MCF 10A (cell line): ENCODE measurements around the gene LPGAT1. TPM values are rescaled to one million over a fixed set of nuclear protein-coding genes. Genes with fewer than 3 reads are reported as not detected.

Experiments
- BruUV-seq: library from RNA; stranded (reverse); fragments of 400-500 nt; replicated peaks from 2 replicates; lab custom pipeline; 2021; lab: Mats Ljungman, UMichigan
- CTCF ChIA-PET: fragments of 300-600 bp; sonication (Branson Sonifier 250); formaldehyde crosslinking; extraction: SDS; loops from one replicate; lab custom pipeline; 2021; ENCODE audit warnings: antibody characterized with exemption, inconsistent platforms; lab: Yijun Ruan, JAX
- POLR2A ChIA-PET: fragments of 300-600, 350-650 bp; sonication (Branson Sonifier 250); formaldehyde crosslinking; extraction: SDS; loops from one replicate; lab custom pipeline; 2020; ENCODE audit warnings: antibody characterized with exemption, inconsistent platforms; lab: Yijun Ruan, JAX
- DNase-seq: peaks from one replicate; pipeline ENCODE4 v3.0.0-alpha.2; 2018; ENCODE audit not compliant: unreplicated experiment
- H3K27ac Mint-ChIP-seq: one replicate; pipeline ENCODE4 v1.8.0; 2022; ENCODE audit warnings: mild to moderate bottlenecking, low read depth, mixed read lengths; ENCODE audit not compliant: unreplicated experiment
- H3K27me3 Mint-ChIP-seq: one replicate; pipeline ENCODE4 v1.8.0; 2022; ENCODE audit warnings: mixed read lengths; ENCODE audit not compliant: insufficient read depth, unreplicated experiment
- H3K36me3 Mint-ChIP-seq: one replicate; pipeline ENCODE4 v1.8.0; 2022; ENCODE audit warnings: mild to moderate bottlenecking, moderate library complexity, mixed read lengths; ENCODE audit not compliant: insufficient read depth, unreplicated experiment
- H3K4me1 Mint-ChIP-seq: one replicate; pipeline ENCODE4 v1.8.0; 2022; ENCODE audit warnings: mixed read lengths; ENCODE audit not compliant: insufficient read depth, unreplicated experiment
- H3K4me3 Mint-ChIP-seq: one replicate; pipeline ENCODE4 v1.8.0; 2022; ENCODE audit warnings: mild to moderate bottlenecking, moderate library complexity, mixed read lengths; ENCODE audit not compliant: unreplicated experiment
- H3K9me3 Mint-ChIP-seq: one replicate; pipeline ENCODE4 v1.8.0; 2022; ENCODE audit warnings: mixed read lengths; ENCODE audit not compliant: unreplicated experiment
- CTCF ChIP-seq: fragments of 200-600 bp; IDR thresholded peaks from one replicate; pipeline ENCODE4 v1.8.0; 2022; ENCODE audit warnings: antibody characterized with exemption, mild to moderate bottlenecking; ENCODE audit not compliant: unreplicated experiment
- intact Hi-C: fragments of 100-400 bp; cut with micrococcal nuclease; formaldehyde crosslinking; loops from 2 replicates; pipeline ENCODE4 v1.14.1; 2022
- total RNA-seq: library from RNA; stranded (reverse); gene quantifications from 2 replicates; pipeline ENCODE4 v1.2.3, GENCODE V29; 2022

Gene LPGAT1
- total RNA-seq, 1 experiment from 2014 or later = 76.2 TPM

DNA sequence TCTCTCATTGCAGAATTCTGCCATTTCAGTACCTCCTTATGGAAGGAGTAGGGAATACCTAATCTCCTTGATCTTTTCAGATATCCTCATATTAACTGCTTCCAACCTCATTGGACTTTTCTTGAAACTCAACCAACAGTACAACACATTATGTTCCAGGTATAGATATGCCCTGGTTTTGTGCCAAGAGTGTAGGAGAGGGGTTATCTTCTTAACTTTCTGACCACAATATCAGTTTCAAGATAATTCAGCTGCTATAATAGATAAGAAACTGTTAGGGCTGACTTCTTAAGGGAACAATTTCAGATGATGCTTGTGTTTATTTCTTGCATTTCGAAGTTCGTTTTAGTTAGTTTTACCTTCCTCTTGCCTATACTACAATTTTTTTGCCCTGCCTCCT is 2.1 kb upstream of the LPGAT1 start:
- Mint-ChIP-seq H3K27ac (no peak overlapping the region), H3K4me3 (no peak overlapping the region), H3K27me3 (no peaks in the 10 kb centered on the region), H3K36me3 (no peaks in the 10 kb centered on the region), H3K4me1 (peaks cover 23% of the 10 kb centered on the region), H3K9me3 (no peaks in the 10 kb centered on the region)
- ChIA-PET POLR2A (interaction anchor here (1.3 kb wide), 1 partner anchor 96 kb away, joined by 3 read pairs; no protein-coding TSS in a partner anchor), CTCF (interaction anchor here (2.3 to 9.9 kb wide), 3 partner anchors 112 to 152 kb away, joined by 9 to 91 read pairs (median 20); no protein-coding TSS in a partner anchor)
- TF ChIP-seq CTCF = no peak
- no peak for DNase-seq
- no TSS peak for BruUV-seq
- intact Hi-C loops = loop anchor here (5.0 kb wide), 3 partner anchors 95 to 455 kb away; partner anchors contain the start of gene PPP2R5A

DNA sequence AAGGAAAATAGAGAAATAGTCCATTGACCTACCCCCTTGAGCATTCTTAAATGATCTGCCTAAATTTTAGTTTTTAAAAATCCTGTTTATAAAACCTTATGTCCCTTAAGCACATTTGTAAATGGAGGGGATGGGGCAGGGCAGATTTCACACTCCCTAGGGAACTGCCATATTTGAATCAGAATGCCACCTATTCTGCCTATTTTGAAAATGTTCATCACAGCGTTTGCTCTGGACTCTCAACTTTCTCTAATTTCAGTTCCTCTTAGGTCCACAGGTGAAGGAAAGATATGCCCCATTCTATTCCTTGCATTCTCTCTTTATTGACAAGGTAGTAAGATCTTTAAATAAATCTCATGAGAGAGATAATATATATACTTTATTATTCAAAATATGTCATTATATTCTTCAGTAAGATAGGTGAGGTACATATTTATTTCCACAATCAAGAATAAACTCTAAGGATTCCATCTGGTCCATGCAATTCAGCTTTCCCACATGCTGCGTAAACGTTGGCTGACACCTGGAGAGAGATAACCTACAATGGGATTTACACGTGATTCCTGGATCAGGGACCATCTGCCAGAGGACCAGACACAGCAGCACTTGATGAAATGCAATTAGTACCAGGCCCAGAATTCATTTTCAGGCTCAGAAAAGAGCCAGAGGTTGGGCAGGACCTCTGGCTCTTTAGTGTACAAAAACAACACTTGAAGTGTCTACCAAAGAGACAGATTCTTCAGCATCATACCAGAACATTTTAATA is 1.2 kb upstream of the LPGAT1 start:
- no peak overlapping the region for H3K4me3 Mint-ChIP-seq
- TSS peak; percentile 30 for BruUV-seq
- no peak for TF ChIP-seq CTCF
- H3K27ac Mint-ChIP-seq = no peak overlapping the region
- DNase-seq = no peak
- intact Hi-C loops = loop anchor here (1.0 to 5.0 kb wide), 4 partner anchors 96 to 456 kb away; partner anchors contain the start of genes DTL, INTS7 and PPP2R5A
- no peaks in the 10 kb centered on the region for H3K36me3 Mint-ChIP-seq
- CTCF ChIA-PET = interaction anchor here (0.6 to 9.9 kb wide), 17 partner anchors 9 to 161 kb away, joined by 3 to 91 read pairs (median 4); no protein-coding TSS in a partner anchor
- H3K27me3 Mint-ChIP-seq = no peaks in the 10 kb centered on the region
- no peaks in the 10 kb centered on the region for H3K9me3 Mint-ChIP-seq
- H3K4me1 Mint-ChIP-seq = peaks cover 32% of the 10 kb centered on the region
- POLR2A ChIA-PET = interaction anchor here (0.5 to 1.3 kb wide), 5 partner anchors 9 to 188 kb away, joined by 3 to 9 read pairs (median 4); no protein-coding TSS in a partner anchor

GRCh38 chr1:211830055-211830327 is 572 bp downstream of the LPGAT1 start:
- intact Hi-C loops = loop anchor here (1.0 to 5.0 kb wide), 5 partner anchors 97 to 457 kb away; partner anchors contain the start of gene PPP2R5A
- DNase-seq = no peak
- Mint-ChIP-seq H3K9me3 (no peaks in the 10 kb centered on the region), H3K4me3 (peak overlapping the region; percentile 95), H3K27ac (peak overlapping the region; percentile 92), H3K4me1 (peaks cover 33% of the 10 kb centered on the region), H3K36me3 (peaks cover 5% of the 10 kb centered on the region), H3K27me3 (no peaks in the 10 kb centered on the region)
- BruUV-seq = no TSS peak
- ChIA-PET CTCF (interaction anchor here (1.0 to 20.1 kb wide), 7 partner anchors 15 to 128 kb away, joined by 3 to 286 read pairs (median 8); no protein-coding TSS in a partner anchor), POLR2A (interaction anchor here (1.3 to 8.3 kb wide), 12 partner anchors 9 to 206 kb away, joined by 3 to 77 read pairs (median 8); partner anchors contain the start of genes DTL and INTS7)
- TF ChIP-seq CTCF = no peak
